Measurements from ENCODE around the gene ELMOD3.

The ELMOD3 gene

GRCh38 chr2:85399183-85399455, 44.5 kb downstream of the ELMOD3 start:
- H3K4me3 ChIP-seq (ENCODE audit: insufficient read depth in 1 of 2, low read depth in 1 of 2, low read length in 2 of 2) = no peak overlapping the region
- no peak overlapping the region for H2AK5ac ChIP-seq (ENCODE audit: low read length, severe bottlenecking)
- H3K18ac ChIP-seq (ENCODE audit: low read depth in 1 of 2, low read length in 2 of 2) = no peak overlapping the region
- DNase-seq = no peak
- H3K27me3 ChIP-seq (ENCODE audit: control insufficient read depth in 1 of 2, insufficient read depth in 1 of 2, low read length in 2 of 2) = no peaks in the 10 kb centered on the region
- no peak overlapping the region for H3K27ac ChIP-seq (ENCODE audit: low read length, poor library complexity, severe bottlenecking)
- H2AFZ ChIP-seq (ENCODE audit: low read depth, low read length) = no peak overlapping the region
- no peak overlapping the region for H2BK5ac ChIP-seq (ENCODE audit: low read depth, low read length, poor library complexity, severe bottlenecking)
- no peak overlapping the region for H3K23ac ChIP-seq (ENCODE audit: low read length in 2 of 2)
- no peak overlapping the region for H2BK12ac ChIP-seq (ENCODE audit: low read length in 2 of 2)
- no peak overlapping the region for H3K9ac ChIP-seq (ENCODE audit: low read length)
- H3K9me3 ChIP-seq (ENCODE audit: control insufficient read depth, low read length) = peaks cover 10% of the 10 kb centered on the region
- no peak overlapping the region for H4K8ac ChIP-seq (ENCODE audit: low read length)
- peaks cover 5% of the 10 kb centered on the region for H3K4me1 ChIP-seq (ENCODE audit: control insufficient read depth, insufficient read depth, low read depth, low read length)
- H3K14ac ChIP-seq (ENCODE audit: low read length in 2 of 2) = no peak overlapping the region
- H2BK15ac ChIP-seq (ENCODE audit: low read depth, poor library complexity, severe bottlenecking) = no peak overlapping the region
- H3K36me3 ChIP-seq (ENCODE audit: control insufficient read depth in 1 of 2, insufficient read depth in 2 of 2, low read depth in 1 of 2, low read length in 2 of 2) = peaks cover 64 to 79% of the 10 kb centered on the region in 2 experiments
- peaks cover 20% of the 10 kb centered on the region for H3K79me1 ChIP-seq (replicated peaks; ENCODE audit: low read length, poor library complexity, severe bottlenecking)
- 96% methylated on average over 8 of the region's 8 CpGs for WGBS
- no peak overlapping the region for H3K4me2 ChIP-seq (ENCODE audit: low read length, poor library complexity, severe bottlenecking)
- H3K4ac ChIP-seq (ENCODE audit: low read depth in 1 of 2, low read length in 2 of 2) = no peak overlapping the region
- no peak overlapping the region for H2BK120ac ChIP-seq (ENCODE audit: low read depth, low read length)
- H4K91ac ChIP-seq (ENCODE audit: low read length) = no peak overlapping the region

GRCh38 chr2:85400023-85400422, 45.5 kb downstream of the ELMOD3 start:
- WGBS = 95% methylated on average over 8 of the region's 8 CpGs
- H3K27ac ChIP-seq (ENCODE audit: low read length, poor library complexity, severe bottlenecking) = no peak overlapping the region
- no peak overlapping the region for H2AFZ ChIP-seq (ENCODE audit: low read depth, low read length)
- H3K9ac ChIP-seq (ENCODE audit: low read length) = no peak overlapping the region
- H3K14ac ChIP-seq (ENCODE audit: low read length in 2 of 2) = no peak overlapping the region
- H2BK12ac ChIP-seq (ENCODE audit: low read length in 2 of 2) = no peak overlapping the region
- H3K27me3 ChIP-seq (ENCODE audit: control insufficient read depth in 1 of 2, insufficient read depth in 1 of 2, low read length in 2 of 2) = no peaks in the 10 kb centered on the region
- H4K91ac ChIP-seq (ENCODE audit: low read length) = no peak overlapping the region
- no peak overlapping the region for H2BK15ac ChIP-seq (ENCODE audit: low read depth, poor library complexity, severe bottlenecking)
- peaks cover 12% of the 10 kb centered on the region for H3K9me3 ChIP-seq (ENCODE audit: control insufficient read depth, low read length)
- no peak overlapping the region for H3K4me2 ChIP-seq (ENCODE audit: low read length, poor library complexity, severe bottlenecking)
- H3K36me3 ChIP-seq (ENCODE audit: control insufficient read depth in 1 of 2, insufficient read depth in 2 of 2, low read depth in 1 of 2, low read length in 2 of 2) = peaks cover 55 to 70% of the 10 kb centered on the region in 2 experiments
- no peak overlapping the region for H2BK120ac ChIP-seq (ENCODE audit: low read depth, low read length)
- no peak for DNase-seq
- H3K23ac ChIP-seq (ENCODE audit: low read length in 2 of 2) = no peak overlapping the region
- no peak overlapping the region for H3K4ac ChIP-seq (ENCODE audit: low read depth in 1 of 2, low read length in 2 of 2)
- peaks cover 20% of the 10 kb centered on the region for H3K79me1 ChIP-seq (replicated peaks; ENCODE audit: low read length, poor library complexity, severe bottlenecking)
- no peak overlapping the region for H2BK5ac ChIP-seq (ENCODE audit: low read depth, low read length, poor library complexity, severe bottlenecking)
- H3K4me1 ChIP-seq (ENCODE audit: control insufficient read depth, insufficient read depth, low read depth, low read length) = peaks cover 5% of the 10 kb centered on the region
- no peak overlapping the region for H3K18ac ChIP-seq (ENCODE audit: low read depth in 1 of 2, low read length in 2 of 2)
- no peak overlapping the region for H4K8ac ChIP-seq (ENCODE audit: low read length)
- no peak overlapping the region for H2AK5ac ChIP-seq (ENCODE audit: low read length, severe bottlenecking)
- H3K4me3 ChIP-seq (ENCODE audit: insufficient read depth in 1 of 2, low read depth in 1 of 2, low read length in 2 of 2) = no peak overlapping the region

GRCh38 chr2:85400541-85401463, 46.2 kb downstream of the ELMOD3 start:
- peaks cover 50 to 62% of the 10 kb centered on the region in 2 experiments for H3K36me3 ChIP-seq (ENCODE audit: control insufficient read depth in 1 of 2, insufficient read depth in 2 of 2, low read depth in 1 of 2, low read length in 2 of 2)
- no peak overlapping the region for H2BK15ac ChIP-seq (ENCODE audit: low read depth, poor library complexity, severe bottlenecking)
- WGBS = 95% methylated on average over 14 of the region's 14 CpGs
- no peak overlapping the region for H2BK120ac ChIP-seq (ENCODE audit: low read depth, low read length)
- H4K8ac ChIP-seq (ENCODE audit: low read length) = no peak overlapping the region
- peaks cover 20% of the 10 kb centered on the region for H3K79me1 ChIP-seq (replicated peaks; ENCODE audit: low read length, poor library complexity, severe bottlenecking)
- no peak overlapping the region for H3K14ac ChIP-seq (ENCODE audit: low read length in 2 of 2)
- no peak overlapping the region for H3K23ac ChIP-seq (ENCODE audit: low read length in 2 of 2)
- no peak overlapping the region for H2BK5ac ChIP-seq (ENCODE audit: low read depth, low read length, poor library complexity, severe bottlenecking)
- peaks cover 9% of the 10 kb centered on the region for H3K4me1 ChIP-seq (ENCODE audit: control insufficient read depth, insufficient read depth, low read depth, low read length)
- no peak overlapping the region for H3K4me3 ChIP-seq (ENCODE audit: insufficient read depth in 1 of 2, low read depth in 1 of 2, low read length in 2 of 2)
- no peak overlapping the region for H4K91ac ChIP-seq (ENCODE audit: low read length)
- no peak for DNase-seq
- H3K18ac ChIP-seq (ENCODE audit: low read depth in 1 of 2, low read length in 2 of 2) = no peak overlapping the region
- H2AK5ac ChIP-seq (ENCODE audit: low read length, severe bottlenecking) = no peak overlapping the region
- no peaks in the 10 kb centered on the region for H3K27me3 ChIP-seq (ENCODE audit: control insufficient read depth in 1 of 2, insufficient read depth in 1 of 2, low read length in 2 of 2)
- no peak overlapping the region for H3K9ac ChIP-seq (ENCODE audit: low read length)
- H3K9me3 ChIP-seq (ENCODE audit: control insufficient read depth, low read length) = peaks cover 12% of the 10 kb centered on the region
- no peak overlapping the region for H3K4ac ChIP-seq (ENCODE audit: low read depth in 1 of 2, low read length in 2 of 2)
- no peak overlapping the region for H3K27ac ChIP-seq (ENCODE audit: low read length, poor library complexity, severe bottlenecking)
- no peak overlapping the region for H2AFZ ChIP-seq (ENCODE audit: low read depth, low read length)
- no peak overlapping the region for H3K4me2 ChIP-seq (ENCODE audit: low read length, poor library complexity, severe bottlenecking)
- H2BK12ac ChIP-seq (ENCODE audit: low read length in 2 of 2) = no peak overlapping the region

GRCh38 chr2:85401464-85401805, 46.9 kb downstream of the ELMOD3 start:
- peaks cover 9% of the 10 kb centered on the region for H3K4me1 ChIP-seq (ENCODE audit: control insufficient read depth, insufficient read depth, low read depth, low read length)
- no peak overlapping the region for H3K18ac ChIP-seq (ENCODE audit: low read depth in 1 of 2, low read length in 2 of 2)
- 96% methylated on average over 7 of the region's 7 CpGs for WGBS
- no peak overlapping the region for H2BK120ac ChIP-seq (ENCODE audit: low read depth, low read length)
- peaks cover 47 to 55% of the 10 kb centered on the region in 2 experiments for H3K36me3 ChIP-seq (ENCODE audit: control insufficient read depth in 1 of 2, insufficient read depth in 2 of 2, low read depth in 1 of 2, low read length in 2 of 2)
- no peak overlapping the region for H3K27ac ChIP-seq (ENCODE audit: low read length, poor library complexity, severe bottlenecking)
- H3K4me3 ChIP-seq (ENCODE audit: insufficient read depth in 1 of 2, low read depth in 1 of 2, low read length in 2 of 2) = no peak overlapping the region
- H3K4me2 ChIP-seq (ENCODE audit: low read length, poor library complexity, severe bottlenecking) = no peak overlapping the region
- H4K91ac ChIP-seq (ENCODE audit: low read length) = no peak overlapping the region
- DNase-seq = no peak
- no peaks in the 10 kb centered on the region for H3K27me3 ChIP-seq (ENCODE audit: control insufficient read depth in 1 of 2, insufficient read depth in 1 of 2, low read length in 2 of 2)
- H3K9ac ChIP-seq (ENCODE audit: low read length) = no peak overlapping the region
- H2AK5ac ChIP-seq (ENCODE audit: low read length, severe bottlenecking) = no peak overlapping the region
- no peak overlapping the region for H3K4ac ChIP-seq (ENCODE audit: low read depth in 1 of 2, low read length in 2 of 2)
- H3K9me3 ChIP-seq (ENCODE audit: control insufficient read depth, low read length) = peaks cover 12% of the 10 kb centered on the region
- H2BK5ac ChIP-seq (ENCODE audit: low read depth, low read length, poor library complexity, severe bottlenecking) = no peak overlapping the region
- no peak overlapping the region for H3K14ac ChIP-seq (ENCODE audit: low read length in 2 of 2)
- H2BK12ac ChIP-seq (ENCODE audit: low read length in 2 of 2) = no peak overlapping the region
- H3K23ac ChIP-seq (ENCODE audit: low read length in 2 of 2) = no peak overlapping the region
- H2AFZ ChIP-seq (ENCODE audit: low read depth, low read length) = no peak overlapping the region
- H4K8ac ChIP-seq (ENCODE audit: low read length) = no peak overlapping the region
- H3K79me1 ChIP-seq (replicated peaks; ENCODE audit: low read length, poor library complexity, severe bottlenecking) = peaks cover 20% of the 10 kb centered on the region
- H2BK15ac ChIP-seq (ENCODE audit: low read depth, poor library complexity, severe bottlenecking) = no peak overlapping the region
